ENCODE measurements around the gene APOL4.
"Not testable (repeated sequence)": the region's sequence is repeated elsewhere in the genome, so short reads cannot be mapped to it uniquely, and the experiment has no call there.

Gene APOL4

GRCh38 chr22:36210224-36210623, 8.6 kb upstream of the APOL4 start:
- H3K27ac ChIP-seq, result no peak overlapping the region
- no peak for TF ChIP-seq CTCF (IDR thresholded peaks at IDR 0.05)
- TF ChIP-seq ZFX (IDR thresholded peaks at IDR 0.05; ENCODE audit: borderline replicate concordance), result no peak

- not testable (repeated sequence) for H3K27ac ChIP-seq
Observed at GRCh38 chr22:36209488-36209908, 7.9 kb upstream of the APOL4 start.

GRCh38 chr22:36208914-36209313, 7.3 kb upstream of the APOL4 start:
- H3K27ac ChIP-seq, result no peak overlapping the region
- no peak for TF ChIP-seq ZFX (IDR thresholded peaks at IDR 0.05; ENCODE audit: borderline replicate concordance)
- TF ChIP-seq CTCF (IDR thresholded peaks at IDR 0.05), result no peak

GRCh38 chr22:36208162-36208765, 6.7 kb upstream of the APOL4 start:
- no peak for TF ChIP-seq CTCF (IDR thresholded peaks at IDR 0.05)
- no peak for TF ChIP-seq ZFX (IDR thresholded peaks at IDR 0.05; ENCODE audit: borderline replicate concordance)

GRCh38 chr22:36206255-36206654, 4.6 kb upstream of the APOL4 start:
- H3K27ac ChIP-seq, result no peak overlapping the region
- TF ChIP-seq CTCF (IDR thresholded peaks at IDR 0.05), result no peak

More at GRCh38 chr22:36208162-36208765, 6.7 kb upstream of the APOL4 start:
- H3K27ac ChIP-seq, result no peak overlapping the region

- not testable (repeated sequence) for H3K27ac ChIP-seq
Observed at GRCh38 chr22:36205573-36205972, 4.0 kb upstream of the APOL4 start.

- H3K27ac ChIP-seq, result no peak overlapping the region
- no peak for TF ChIP-seq ZFX (IDR thresholded peaks at IDR 0.05; ENCODE audit: borderline replicate concordance)
- no peak for TF ChIP-seq CTCF (IDR thresholded peaks at IDR 0.05)
Observed at GRCh38 chr22:36204632-36205015, 3.0 kb upstream of the APOL4 start.

- TF ChIP-seq CTCF (IDR thresholded peaks at IDR 0.05), result no peak
- no peak for TF ChIP-seq ZFX (IDR thresholded peaks at IDR 0.05; ENCODE audit: borderline replicate concordance)
- no peak overlapping the region for H3K27ac ChIP-seq
Observed at GRCh38 chr22:36204001-36204631, 2.5 kb upstream of the APOL4 start.

GRCh38 chr22:36203441-36203840, 1.8 kb upstream of the APOL4 start:
- H3K27ac ChIP-seq, result not testable (repeated sequence)

- not testable (repeated sequence) for H3K27ac ChIP-seq
Observed at GRCh38 chr22:36202906-36203305, 1.3 kb upstream of the APOL4 start.

- H3K27ac ChIP-seq, result not testable (repeated sequence)
Observed at GRCh38 chr22:36201025-36201424, 584 bp downstream of the APOL4 start.

All from 22Rv1 (cell line).